A549 (cell line): ENCODE measurements around the gene POC1A. TPM values are rescaled to one million over a fixed set of nuclear protein-coding genes. Genes with fewer than 3 reads are reported as not detected.
A peak's percentile ranks its signal among the peaks of the same experiment; 100 is the strongest.

Source experiments
- ATAC-seq, 2 experiments: fragments of 200-7000 bp in 1 of 2; fragments of >200 bp in 1 of 2; cut with Nextera tagmentation in 1 of 2; cut with Tn5 transposase in 1 of 2; 3 replicates each; pipeline versions ENCODE4 v1.8.0 to v1.9.1; 2018 to 2020; ENCODE audit warnings: mild to moderate bottlenecking in 1 of 2, moderate library complexity in 1 of 2
- CTCF ChIA-PET: fragments of 300-600 bp; sonication (Branson Sonifier 250); formaldehyde crosslinking; extraction: SDS; loops from one replicate; lab custom pipeline; 2021; ENCODE audit warnings: antibody characterized with exemption, inconsistent platforms; lab: Yijun Ruan, JAX
- POLR2A ChIA-PET: fragments of 350-600 bp; formaldehyde crosslinking; extraction: SDS; loops from one replicate; lab custom pipeline; 2021; ENCODE audit warnings: antibody characterized with exemption, inconsistent platforms; lab: Yijun Ruan, JAX
- DNase-seq, 2 experiments: peaks; one replicate each; pipeline versions ENCODE4 v3.0.0 to v3.0.0-alpha.2; 2011 to 2016; ENCODE audit warnings: low read depth in 1 of 2, low spot score in 1 of 2
- FAIRE-seq: peaks from 2 replicates; lab custom pipeline; 2011; peaks lifted over from hg19 to GRCh38; lab: Jason Lieb, UNC
- H3K27ac ChIP-seq, 2 experiments: fragments of >200 bp; sonication (Bioruptor Twin); formaldehyde crosslinking; 3 replicates each; pipeline ENCODE4 v1.5.1; 2016 to 2017
- H3K4me1 ChIP-seq: fragments of >200 bp; sonication (Bioruptor Twin); formaldehyde crosslinking; 3 replicates; pipeline ENCODE4 v1.6.1; 2016
- H3K4me2 ChIP-seq: fragments of >200 bp; sonication (Bioruptor Twin); formaldehyde crosslinking; 3 replicates; pipeline ENCODE4 v1.6.1; 2016
- H3K4me3 ChIP-seq: fragments of >200 bp; sonication (Bioruptor Twin); formaldehyde crosslinking; 3 replicates; pipeline ENCODE4 v1.5.1; 2016
- H3K9me3 ChIP-seq: fragments of >200 bp; sonication (Bioruptor Twin); formaldehyde crosslinking; 3 replicates; pipeline ENCODE4 v1.6.1; 2016
- CHD4 ChIP-seq: fragments of 200-600 bp; sonication (generic); IDR thresholded peaks from 2 replicates; pipeline ENCODE4 v1.6.1; 2016; ENCODE audit warnings: antibody characterized with exemption, mild to moderate bottlenecking, borderline replicate concordance
- E2F6 ChIP-seq: IDR thresholded peaks from 2 replicates; pipeline ENCODE4 v1.6.1; 2012; ENCODE audit warnings: low read depth, borderline replicate concordance
- ELK1 ChIP-seq: fragments of 150-350 bp; IDR thresholded peaks from 2 replicates; pipeline ENCODE4 v1.6.1; 2014; ENCODE audit warnings: low read depth, mild to moderate bottlenecking, low read length
- HES2 ChIP-seq: fragments of >200 bp; sonication (Bioruptor Twin); formaldehyde crosslinking; IDR thresholded peaks from 2 replicates; pipeline ENCODE4 v1.6.1; 2016
- HOXA7 ChIP-seq: fragments of 250-450 bp; sonication (Bioruptor Pico); IDR thresholded peaks from 2 replicates; pipeline ENCODE4 v1.5.0; 2020; ENCODE audit warnings: mild to moderate bottlenecking, moderate library complexity
- JUN ChIP-seq, 2 experiments: fragments of >200 bp; sonication (Bioruptor Twin); formaldehyde crosslinking; IDR thresholded peaks; 2 replicates in 1 of 2; 3 replicates in 1 of 2; pipeline ENCODE4 v1.6.1; 2016 to 2017
- JUNB ChIP-seq: fragments of >200 bp; sonication (Bioruptor Twin); formaldehyde crosslinking; IDR thresholded peaks from 2 replicates; pipeline ENCODE4 v1.6.1; 2016
- KDM1A ChIP-seq: fragments of 200-600 bp; sonication (generic); IDR thresholded peaks from 2 replicates; pipeline ENCODE4 v1.6.1; 2016; ENCODE audit warnings: low read depth, mild to moderate bottlenecking
- PBX3 ChIP-seq: IDR thresholded peaks from 2 replicates; pipeline ENCODE4 v1.6.1; 2012
- POLR2A ChIP-seq: IDR thresholded peaks from 2 replicates; pipeline ENCODE4 v1.6.1; 2012; ENCODE audit warnings: mild to moderate bottlenecking, low read length
- RAD21 ChIP-seq, 2 experiments: fragments of >200 bp in 1 of 2; sonication (Bioruptor Twin) in 1 of 2; formaldehyde crosslinking in 1 of 2; IDR thresholded peaks in 1 of 2; conservative IDR thresholded peaks in 1 of 2; 2 replicates in 1 of 2; 3 replicates in 1 of 2; pipeline ENCODE4 v1.6.1; 2012 to 2018; ENCODE audit warnings: inconsistent platforms in 1 of 2
- SREBF2 ChIP-seq: fragments of 450-650 bp; IDR thresholded peaks from 2 replicates; pipeline ENCODE4 v1.6.1; 2014; ENCODE audit warnings: mild to moderate bottlenecking, moderate library complexity
- USF2 ChIP-seq: fragments of 450-650 bp; IDR thresholded peaks from 2 replicates; pipeline ENCODE4 v1.6.1; 2014; ENCODE audit warnings: antibody characterized with exemption
- WGBS: methylation state at CpG from one replicate; pipeline ENCODE4 v1.1.6; 2017; ENCODE audit errors: missing lambda C conversion rate; 5-methylcytosine and 5-hydroxymethylcytosine counted together
- polyA plus RNA-seq, 4 experiments: library from polyadenylated mRNA; depleted of rRNA in 3 of 4; stranded (reverse); fragments of >200 nt; fragmentation: RNase III in 1 of 4; extraction: RNeasy Plus Mini Kit Qiagen cat#74134 plus additional on column Dnase treatment in 1 of 4; gene quantifications; 2 replicates in 3 of 4; 3 replicates in 1 of 4; pipeline ENCODE4 v1.2.3, GENCODE V29; 2011 to 2017

The POC1A gene
- polyA plus RNA-seq, 2 of the 4 experiments (the other 2 are of a cell fraction) = 9.4 to 14.1 TPM

- no peak for TF ChIP-seq HES2
- no peak for TF ChIP-seq SREBF2
- no peak for TF ChIP-seq KDM1A
- TF ChIP-seq, all 56 proteins: peak for 0
These were observed 103.7 kb downstream of the POC1A start (continued) for GRCh38 chr3:52050571-52050970.

- H3K4me2 ChIP-seq = no peak overlapping the region
- 68% methylated on average over 2 of the region's 2 CpGs for WGBS
- DNase-seq (no peak), FAIRE-seq (no peak), ATAC-seq (no peak)
- H3K27ac ChIP-seq = peak overlapping the region in 1 of 2 experiments; percentile 31; a peak in 1 of 6 replicates
- ChIA-PET CTCF (interaction anchor here (1.4 kb wide), 2 partner anchors 13 to 95 kb away, joined by 3 to 6 read pairs; no protein-coding TSS in a partner anchor), POLR2A (no interaction called here)
- H3K4me1 ChIP-seq = peaks cover 48% of the 10 kb centered on the region
- H3K4me3 ChIP-seq = no peak overlapping the region
- no peaks in the 10 kb centered on the region for H3K9me3 ChIP-seq
- TF ChIP-seq CHD4 (no peak), KDM1A (no peak), USF2 (no peak), JUNB (no peak), POLR2A (no peak), HOXA7 (no peak), PBX3 (no peak)
These were observed 104.7 kb downstream of the POC1A start for GRCh38 chr3:52049503-52049902.

GRCh38 chr3:52047295-52047960 lies 106.8 kb downstream of the POC1A start:
- peaks cover 33% of the 10 kb centered on the region for H3K4me1 ChIP-seq

GRCh38 chr3:52046902-52047239 lies 107.4 kb downstream of the POC1A start:
- no peak for FAIRE-seq
- H3K9me3 ChIP-seq = no peaks in the 10 kb centered on the region
- no peak overlapping the region for H3K4me3 ChIP-seq
- DNase-seq = no peak
- H3K4me2 ChIP-seq = peak overlapping the region; percentile 63
- WGBS = 56% methylated on average over 2 of the region's 7 CpGs
- peak overlapping the region; percentile 86 to 88 for H3K27ac ChIP-seq
- H3K4me1 ChIP-seq = peaks cover 33% of the 10 kb centered on the region
- ChIA-PET POLR2A (interaction anchor here (0.5 to 1.1 kb wide), 2 partner anchors 9 to 191 kb away, joined by 3 to 10 read pairs; partner anchors contain the start of gene DUSP7), CTCF (interaction anchor here (0.9 to 2.5 kb wide), 5 partner anchors 9 to 76 kb away, joined by 3 to 9 read pairs (median 4); partner anchors contain the start of gene DUSP7)
- TF ChIP-seq ELK1 = no peak
- 0 out of 2 replicates have a peak, but pooled peaks have one; percentile 14 for TF ChIP-seq E2F6
- TF ChIP-seq, all 56 proteins: peak for 1
- ATAC-seq = peak; percentile 32 to 47; a peak in 5 of 6 replicates

More at GRCh38 chr3:52047295-52047960, 106.8 kb downstream of the POC1A start:
- FAIRE-seq = no peak
- peak overlapping the region; percentile 63 for H3K4me2 ChIP-seq
- CTCF ChIA-PET = interaction anchor here (0.9 to 2.5 kb wide), 3 partner anchors 42 to 75 kb away, joined by 3 to 9 read pairs (median 4); no protein-coding TSS in a partner anchor
- H3K9me3 ChIP-seq = no peaks in the 10 kb centered on the region
- TF ChIP-seq RAD21 (conservative IDR thresholded peaks at IDR 0.05 in 1 of 2, IDR thresholded peaks at IDR 0.05 in 1 of 2) (no peak), JUN (IDR thresholded peaks at IDR 0.05) (0 out of 5 replicates have a peak, but pooled peaks of 1 of the 2 experiments have one; percentile 9)
- no peak overlapping the region for H3K4me3 ChIP-seq
- POLR2A ChIA-PET = interaction anchor here (0.5 to 1.1 kb wide), 2 partner anchors 8 to 190 kb away, joined by 3 to 10 read pairs; partner anchors contain the start of gene DUSP7
- 100% methylated on average over 4 of the region's 20 CpGs for WGBS
- ATAC-seq = peak; percentile 28 to 59; a peak in 5 of 6 replicates
- DNase-seq = no peak
- H3K27ac ChIP-seq = peak overlapping the region; percentile 86 to 88
